Measurements from ENCODE around the gene TMEM179B. TPM values are rescaled to one million over a fixed set of nuclear protein-coding genes. Genes with fewer than 3 reads are reported as not detected.
A peak's percentile ranks its signal among the peaks of the same experiment; 100 is the strongest.

Gene TMEM179B
- total and polyA plus RNA-seq, 2 of the 13 experiments (the other 11 are each of a cell fraction or from before 2014, with no cell fraction given), result 24.8 to 25.7 TPM

DNA sequence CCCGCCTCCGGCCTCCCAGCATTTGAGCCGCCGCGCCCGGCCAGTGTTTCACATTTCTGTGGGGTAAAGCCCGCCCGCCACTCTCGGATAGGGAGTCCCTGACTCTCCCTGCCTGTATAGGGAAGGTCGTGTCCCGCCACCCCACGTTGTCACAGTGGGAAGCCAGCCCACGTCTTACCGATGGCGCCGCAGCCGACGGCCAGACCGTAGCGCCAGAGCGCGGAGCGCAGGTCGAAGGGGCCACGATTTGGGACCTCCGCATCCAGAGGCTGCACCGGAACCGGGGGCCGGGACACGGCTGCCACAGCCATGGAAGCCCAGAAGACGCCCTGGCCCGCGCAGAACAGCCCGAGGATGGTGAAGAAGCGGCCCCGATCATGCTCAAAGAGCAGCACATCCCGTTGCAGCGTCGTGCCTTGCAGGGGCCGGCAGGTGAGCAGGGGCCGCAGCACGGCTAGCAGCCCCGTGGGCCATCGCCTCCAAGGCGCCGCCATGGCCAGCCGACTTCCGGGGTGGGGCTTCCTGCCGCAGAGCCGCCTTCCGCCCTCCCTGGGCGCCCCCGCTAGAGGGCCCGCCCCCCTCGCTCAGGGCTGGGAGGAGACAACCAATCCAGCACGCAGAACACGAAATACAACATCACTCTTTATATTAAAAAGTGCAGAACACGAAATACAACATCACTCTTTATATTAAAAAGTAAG is 4.4 kb downstream of the TMEM179B start, which contains the start of gene TMEM223:
Gene TMEM223 (minus strand): TSS at position 506 of the 701 bp plus-strand sequence. CDS start 12 bp downstream, at position 494.
- Histone ChIP-seq H4K20me1 (ENCODE audit: insufficient read depth, low read length) (no peaks in the 10 kb centered on the region), H2AFZ (ENCODE audit: low read length) (no peak within 1 kb of the TSS), H3K27ac (ENCODE audit: extremely low read length, insufficient read depth, low read length) (peak within 1 kb of the TSS; percentile 63), H3K4me1 (ENCODE audit: insufficient read depth, low read length) (peaks cover 43% of the 10 kb centered on the region), H3K4me2 (ENCODE audit: low read depth, low read length) (peak within 1 kb of the TSS; percentile 85), H3K36me3 (replicated peaks in 1 of 2; ENCODE audit: control insufficient read depth in 1 of 2, insufficient read depth in 2 of 2, low read length in 2 of 2) (peaks cover 29 to 54% of the 10 kb centered on the region in 2 experiments), H3K27me3 (ENCODE audit: control insufficient read depth in 1 of 2, insufficient read depth in 2 of 2, low read length in 2 of 2) (no peaks in the 10 kb centered on the region; a peak in 1 of 5 replicates), H3K79me2 (ENCODE audit: insufficient read depth, low read length) (peaks cover 34% of the 10 kb centered on the region), H3K9ac (ENCODE audit: insufficient read depth, low read depth, low read length) (peak within 1 kb of the TSS; percentile 91), H3K9me3 (ENCODE audit: low read length) (no peaks in the 10 kb centered on the region), H3K4me3 (replicated peaks in 1 of 3; ENCODE audit: insufficient read depth in 1 of 3, low read depth in 2 of 3, low read length in 3 of 3) (peak within 1 kb of the TSS; percentile 66 to 93 (median 92))
- intact Hi-C loops (cut with micrococcal nuclease; ENCODE audit: unreplicated experiment), result no loop called here
- WGBS (ENCODE audit: low lambda C conversion rate), result 1% methylated on average over 9 of the region's 58 CpGs
- ChIA-PET CTCF (ENCODE audit: low intra/inter-chr PET ratio, low total read pairs) (no interaction called here), POLR2A (interaction anchor here (1.0 to 9.1 kb wide), 10 partner anchors 14 to 65 kb away, joined by 3 to 201 read pairs (median 6); partner anchors contain the start of genes NXF1, STX5, TAF6L and WDR74)
- DNase-seq (ENCODE audit: low spot score) (peak; percentile 68), FAIRE-seq (peak; percentile 61), ATAC-seq (peak; percentile 85)
- BruUV-seq (replicated peaks), result no TSS peak
- in situ Hi-C loops (cut with HindIII; ENCODE audit: extremely low pct_ligation_motif_present, low pct_unique_long_range_greater_than_20kb), result no loop called here
- no peak for TF ChIP-seq CREM (IDR thresholded peaks at IDR 0.05)
- no peak for TF ChIP-seq CREM (CRISPR knock-in tag; IDR thresholded peaks at IDR 0.05)
- TF ChIP-seq ZNF614 (CRISPR knock-in tag; IDR thresholded peaks at IDR 0.05; ENCODE audit: borderline replicate concordance), result peak; percentile 73; the same call in 1 of the 2 replicates
- TF ChIP-seq SATB2 (CRISPR knock-in tag; IDR thresholded peaks at IDR 0.05), result no peak
- TF ChIP-seq, protein P1, sequence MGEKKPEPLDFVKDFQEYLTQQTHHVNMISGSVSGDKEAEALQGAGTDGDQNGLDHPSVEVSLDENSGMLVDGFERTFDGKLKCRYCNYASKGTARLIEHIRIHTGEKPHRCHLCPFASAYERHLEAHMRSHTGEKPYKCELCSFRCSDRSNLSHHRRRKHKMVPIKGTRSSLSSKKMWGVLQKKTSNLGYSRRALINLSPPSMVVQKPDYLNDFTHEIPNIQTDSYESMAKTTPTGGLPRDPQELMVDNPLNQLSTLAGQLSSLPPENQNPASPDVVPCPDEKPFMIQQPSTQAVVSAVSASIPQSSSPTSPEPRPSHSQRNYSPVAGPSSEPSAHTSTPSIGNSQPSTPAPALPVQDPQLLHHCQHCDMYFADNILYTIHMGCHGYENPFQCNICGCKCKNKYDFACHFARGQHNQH (CRISPR knock-in tag; IDR thresholded peaks at IDR 0.05), result no peak; the same call in 1 of the 2 replicates
- no peak for TF ChIP-seq KDM1A (CRISPR knock-in tag; IDR thresholded peaks at IDR 0.05)
- TF ChIP-seq HOXD1 (CRISPR knock-in tag; IDR thresholded peaks at IDR 0.05), result no peak
- TF ChIP-seq STAT5B (CRISPR knock-in tag; IDR thresholded peaks at IDR 0.05), result 0 out of 2 replicates have a peak, but pooled peaks have one; percentile 28
- TF ChIP-seq HIVEP1 (CRISPR knock-in tag; IDR thresholded peaks at IDR 0.05), result peak; percentile 63; the same call in 1 of the 2 replicates
- no peak for TF ChIP-seq ZNF644 (CRISPR knock-in tag; IDR thresholded peaks at IDR 0.05; ENCODE audit: low read depth)
- TF ChIP-seq, protein P2, sequence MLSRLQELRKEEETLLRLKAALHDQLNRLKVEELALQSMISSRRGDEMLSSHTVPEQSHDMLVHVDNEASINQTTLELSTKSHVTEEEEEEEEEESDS (CRISPR knock-in tag; IDR thresholded peaks at IDR 0.05; ENCODE audit: borderline replicate concordance), result 0 out of 2 replicates have a peak, but pooled peaks have one; percentile 15
- peak; percentile 96 for TF ChIP-seq POLR2G (IDR thresholded peaks at IDR 0.05; ENCODE audit: low read depth, low read length)
- no peak for TF ChIP-seq ZNF264 (CRISPR knock-in tag; IDR thresholded peaks at IDR 0.05)
- TF ChIP-seq PCBP2 (optimal IDR thresholded peaks at IDR 0.05; ENCODE audit: low read depth, low read length, poor library complexity, severe bottlenecking), result no peak
- no peak for TF ChIP-seq SP140L (CRISPR knock-in tag; IDR thresholded peaks at IDR 0.05; ENCODE audit: borderline replicate concordance)
- TF ChIP-seq AKAP8 (CRISPR knock-in tag; IDR thresholded peaks at IDR 0.05), result peak; percentile 95
- no peak for TF ChIP-seq MBD4 (IDR thresholded peaks at IDR 0.05; ENCODE audit: borderline replicate concordance, low read length)
- TF ChIP-seq, protein P3, sequence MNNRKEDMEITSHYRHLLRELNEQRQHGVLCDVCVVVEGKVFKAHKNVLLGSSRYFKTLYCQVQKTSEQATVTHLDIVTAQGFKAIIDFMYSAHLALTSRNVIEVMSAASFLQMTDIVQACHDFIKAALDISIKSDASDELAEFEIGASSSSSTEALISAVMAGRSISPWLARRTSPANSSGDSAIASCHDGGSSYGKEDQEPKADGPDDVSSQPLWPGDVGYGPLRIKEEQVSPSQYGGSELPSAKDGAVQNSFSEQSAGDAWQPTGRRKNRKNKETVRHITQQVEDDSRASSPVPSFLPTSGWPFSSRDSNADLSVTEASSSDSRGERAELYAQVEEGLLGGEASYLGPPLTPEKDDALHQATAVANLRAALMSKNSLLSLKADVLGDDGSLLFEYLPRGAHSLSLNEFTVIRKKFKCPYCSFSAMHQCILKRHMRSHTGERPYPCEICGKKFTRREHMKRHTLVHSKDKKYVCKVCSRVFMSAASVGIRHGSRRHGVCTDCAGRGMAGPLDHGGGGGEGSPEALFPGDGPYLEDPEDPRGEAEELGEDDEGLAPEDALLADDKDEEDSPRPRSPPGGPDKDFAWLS (CRISPR knock-in tag; IDR thresholded peaks at IDR 0.05; ENCODE audit: borderline replicate concordance), result no peak
- peak; percentile 81 for TF ChIP-seq ZNF274 (CRISPR knock-in tag; IDR thresholded peaks at IDR 0.05)
- peak; percentile 86; the same call in 1 of the 2 replicates for TF ChIP-seq ZNF788 (CRISPR knock-in tag; IDR thresholded peaks at IDR 0.05; ENCODE audit: borderline replicate concordance)
- TF ChIP-seq RAD51 (IDR thresholded peaks at IDR 0.05; ENCODE audit: borderline replicate concordance), result no peak
- TF ChIP-seq, protein P4, sequence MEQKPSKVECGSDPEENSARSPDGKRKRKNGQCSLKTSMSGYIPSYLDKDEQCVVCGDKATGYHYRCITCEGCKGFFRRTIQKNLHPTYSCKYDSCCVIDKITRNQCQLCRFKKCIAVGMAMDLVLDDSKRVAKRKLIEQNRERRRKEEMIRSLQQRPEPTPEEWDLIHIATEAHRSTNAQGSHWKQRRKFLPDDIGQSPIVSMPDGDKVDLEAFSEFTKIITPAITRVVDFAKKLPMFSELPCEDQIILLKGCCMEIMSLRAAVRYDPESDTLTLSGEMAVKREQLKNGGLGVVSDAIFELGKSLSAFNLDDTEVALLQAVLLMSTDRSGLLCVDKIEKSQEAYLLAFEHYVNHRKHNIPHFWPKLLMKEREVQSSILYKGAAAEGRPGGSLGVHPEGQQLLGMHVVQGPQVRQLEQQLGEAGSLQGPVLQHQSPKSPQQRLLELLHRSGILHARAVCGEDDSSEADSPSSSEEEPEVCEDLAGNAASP (CRISPR knock-in tag; IDR thresholded peaks at IDR 0.05; ENCODE audit: borderline replicate concordance), result no peak; the same call in 1 of the 2 replicates
